ENCODE measurements around the gene RGS18. TPM values are rescaled to one million over a fixed set of nuclear protein-coding genes. Genes with fewer than 3 reads are reported as not detected.

The RGS18 gene
- total and polyA plus RNA-seq, 2 experiments from 2014 or later = not detected

DNA sequence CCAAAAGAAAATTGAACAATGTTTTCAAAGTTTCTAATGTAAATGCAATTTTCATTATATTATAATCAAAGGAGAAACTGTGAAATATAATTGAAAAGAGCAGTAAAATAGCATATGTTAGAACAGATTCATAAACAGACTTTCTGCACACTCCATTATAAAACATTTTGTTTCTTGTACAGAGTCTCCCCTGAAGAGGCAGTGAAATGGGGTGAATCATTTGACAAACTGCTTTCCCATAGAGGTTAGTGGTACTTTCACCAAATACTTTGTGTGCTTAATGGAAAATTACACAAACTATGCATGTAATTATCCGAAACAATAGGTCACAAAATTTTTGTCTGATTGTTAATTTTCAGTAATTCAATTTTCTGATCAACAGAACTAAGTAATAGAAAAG is 1.9 kb downstream of the RGS18 start:
- ATAC-seq (no peak), DNase-seq (ENCODE audit: low spot score) (no peak)
- no peak overlapping the region for H3K4me2 ChIP-seq
- no peaks in the 10 kb centered on the region for H3K79me2 ChIP-seq (replicated peaks; ENCODE audit: insufficient read depth)
- Mint-ChIP-seq H3K27ac (no peak overlapping the region), H3K27me3 (ENCODE audit: insufficient read depth, low read depth, poor library complexity) (peaks cover 2% of the 10 kb centered on the region), H3K4me3 (no peak overlapping the region), H3K36me3 (ENCODE audit: low read depth) (peaks cover 6% of the 10 kb centered on the region; the same call in 2 of the 3 replicates), H3K9me3 (peaks cover 9% of the 10 kb centered on the region), H3K4me1 (no peaks in the 10 kb centered on the region)
- no peaks in the 10 kb centered on the region for H3K4me1 ChIP-seq (ENCODE audit: insufficient read depth)
- no peak overlapping the region for H3K27ac ChIP-seq (ENCODE audit: low read depth)
- H3K36me3 ChIP-seq (ENCODE audit: insufficient read depth) = no peaks in the 10 kb centered on the region
- H2AFZ ChIP-seq = no peak overlapping the region
- no peaks in the 10 kb centered on the region for H3F3A ChIP-seq (replicated peaks; ENCODE audit: low read depth)
- H4K20me1 ChIP-seq (replicated peaks; ENCODE audit: insufficient read depth) = no peaks in the 10 kb centered on the region
- no peaks in the 10 kb centered on the region for H3K27me3 ChIP-seq (ENCODE audit: insufficient read depth)
- no peak for TF ChIP-seq ZNF114 (CRISPR knock-in tag; IDR thresholded peaks at IDR 0.05)
- TF ChIP-seq STAT1 (IDR thresholded peaks at IDR 0.05; ENCODE audit: unreplicated experiment) = no peak
- no peak for TF ChIP-seq POLR2AphosphoS5 (IDR thresholded peaks at IDR 0.05; ENCODE audit: low read depth)
- TF ChIP-seq CREB1 (CRISPR knock-in tag; IDR thresholded peaks at IDR 0.05; ENCODE audit: low read depth) = no peak
- TF ChIP-seq NANOG (IDR thresholded peaks at IDR 0.05; ENCODE audit: borderline replicate concordance) = no peak
- no peak for TF ChIP-seq JUNB (IDR thresholded peaks at IDR 0.05; ENCODE audit: unreplicated experiment)
- no peak for TF ChIP-seq ZNF331 (CRISPR knock-in tag; IDR thresholded peaks at IDR 0.05; ENCODE audit: low read depth)
- TF ChIP-seq, protein P1, sequence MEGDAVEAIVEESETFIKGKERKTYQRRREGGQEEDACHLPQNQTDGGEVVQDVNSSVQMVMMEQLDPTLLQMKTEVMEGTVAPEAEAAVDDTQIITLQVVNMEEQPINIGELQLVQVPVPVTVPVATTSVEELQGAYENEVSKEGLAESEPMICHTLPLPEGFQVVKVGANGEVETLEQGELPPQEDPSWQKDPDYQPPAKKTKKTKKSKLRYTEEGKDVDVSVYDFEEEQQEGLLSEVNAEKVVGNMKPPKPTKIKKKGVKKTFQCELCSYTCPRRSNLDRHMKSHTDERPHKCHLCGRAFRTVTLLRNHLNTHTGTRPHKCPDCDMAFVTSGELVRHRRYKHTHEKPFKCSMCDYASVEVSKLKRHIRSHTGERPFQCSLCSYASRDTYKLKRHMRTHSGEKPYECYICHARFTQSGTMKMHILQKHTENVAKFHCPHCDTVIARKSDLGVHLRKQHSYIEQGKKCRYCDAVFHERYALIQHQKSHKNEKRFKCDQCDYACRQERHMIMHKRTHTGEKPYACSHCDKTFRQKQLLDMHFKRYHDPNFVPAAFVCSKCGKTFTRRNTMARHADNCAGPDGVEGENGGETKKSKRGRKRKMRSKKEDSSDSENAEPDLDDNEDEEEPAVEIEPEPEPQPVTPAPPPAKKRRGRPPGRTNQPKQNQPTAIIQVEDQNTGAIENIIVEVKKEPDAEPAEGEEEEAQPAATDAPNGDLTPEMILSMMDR (conservative IDR thresholded peaks at IDR 0.05; ENCODE audit: low read depth in 2 of 2) = no peak
- TF ChIP-seq, protein P2, sequence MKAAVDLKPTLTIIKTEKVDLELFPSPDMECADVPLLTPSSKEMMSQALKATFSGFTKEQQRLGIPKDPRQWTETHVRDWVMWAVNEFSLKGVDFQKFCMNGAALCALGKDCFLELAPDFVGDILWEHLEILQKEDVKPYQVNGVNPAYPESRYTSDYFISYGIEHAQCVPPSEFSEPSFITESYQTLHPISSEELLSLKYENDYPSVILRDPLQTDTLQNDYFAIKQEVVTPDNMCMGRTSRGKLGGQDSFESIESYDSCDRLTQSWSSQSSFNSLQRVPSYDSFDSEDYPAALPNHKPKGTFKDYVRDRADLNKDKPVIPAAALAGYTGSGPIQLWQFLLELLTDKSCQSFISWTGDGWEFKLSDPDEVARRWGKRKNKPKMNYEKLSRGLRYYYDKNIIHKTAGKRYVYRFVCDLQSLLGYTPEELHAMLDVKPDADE (IDR thresholded peaks at IDR 0.05) = no peak
- TF ChIP-seq, protein P3, sequence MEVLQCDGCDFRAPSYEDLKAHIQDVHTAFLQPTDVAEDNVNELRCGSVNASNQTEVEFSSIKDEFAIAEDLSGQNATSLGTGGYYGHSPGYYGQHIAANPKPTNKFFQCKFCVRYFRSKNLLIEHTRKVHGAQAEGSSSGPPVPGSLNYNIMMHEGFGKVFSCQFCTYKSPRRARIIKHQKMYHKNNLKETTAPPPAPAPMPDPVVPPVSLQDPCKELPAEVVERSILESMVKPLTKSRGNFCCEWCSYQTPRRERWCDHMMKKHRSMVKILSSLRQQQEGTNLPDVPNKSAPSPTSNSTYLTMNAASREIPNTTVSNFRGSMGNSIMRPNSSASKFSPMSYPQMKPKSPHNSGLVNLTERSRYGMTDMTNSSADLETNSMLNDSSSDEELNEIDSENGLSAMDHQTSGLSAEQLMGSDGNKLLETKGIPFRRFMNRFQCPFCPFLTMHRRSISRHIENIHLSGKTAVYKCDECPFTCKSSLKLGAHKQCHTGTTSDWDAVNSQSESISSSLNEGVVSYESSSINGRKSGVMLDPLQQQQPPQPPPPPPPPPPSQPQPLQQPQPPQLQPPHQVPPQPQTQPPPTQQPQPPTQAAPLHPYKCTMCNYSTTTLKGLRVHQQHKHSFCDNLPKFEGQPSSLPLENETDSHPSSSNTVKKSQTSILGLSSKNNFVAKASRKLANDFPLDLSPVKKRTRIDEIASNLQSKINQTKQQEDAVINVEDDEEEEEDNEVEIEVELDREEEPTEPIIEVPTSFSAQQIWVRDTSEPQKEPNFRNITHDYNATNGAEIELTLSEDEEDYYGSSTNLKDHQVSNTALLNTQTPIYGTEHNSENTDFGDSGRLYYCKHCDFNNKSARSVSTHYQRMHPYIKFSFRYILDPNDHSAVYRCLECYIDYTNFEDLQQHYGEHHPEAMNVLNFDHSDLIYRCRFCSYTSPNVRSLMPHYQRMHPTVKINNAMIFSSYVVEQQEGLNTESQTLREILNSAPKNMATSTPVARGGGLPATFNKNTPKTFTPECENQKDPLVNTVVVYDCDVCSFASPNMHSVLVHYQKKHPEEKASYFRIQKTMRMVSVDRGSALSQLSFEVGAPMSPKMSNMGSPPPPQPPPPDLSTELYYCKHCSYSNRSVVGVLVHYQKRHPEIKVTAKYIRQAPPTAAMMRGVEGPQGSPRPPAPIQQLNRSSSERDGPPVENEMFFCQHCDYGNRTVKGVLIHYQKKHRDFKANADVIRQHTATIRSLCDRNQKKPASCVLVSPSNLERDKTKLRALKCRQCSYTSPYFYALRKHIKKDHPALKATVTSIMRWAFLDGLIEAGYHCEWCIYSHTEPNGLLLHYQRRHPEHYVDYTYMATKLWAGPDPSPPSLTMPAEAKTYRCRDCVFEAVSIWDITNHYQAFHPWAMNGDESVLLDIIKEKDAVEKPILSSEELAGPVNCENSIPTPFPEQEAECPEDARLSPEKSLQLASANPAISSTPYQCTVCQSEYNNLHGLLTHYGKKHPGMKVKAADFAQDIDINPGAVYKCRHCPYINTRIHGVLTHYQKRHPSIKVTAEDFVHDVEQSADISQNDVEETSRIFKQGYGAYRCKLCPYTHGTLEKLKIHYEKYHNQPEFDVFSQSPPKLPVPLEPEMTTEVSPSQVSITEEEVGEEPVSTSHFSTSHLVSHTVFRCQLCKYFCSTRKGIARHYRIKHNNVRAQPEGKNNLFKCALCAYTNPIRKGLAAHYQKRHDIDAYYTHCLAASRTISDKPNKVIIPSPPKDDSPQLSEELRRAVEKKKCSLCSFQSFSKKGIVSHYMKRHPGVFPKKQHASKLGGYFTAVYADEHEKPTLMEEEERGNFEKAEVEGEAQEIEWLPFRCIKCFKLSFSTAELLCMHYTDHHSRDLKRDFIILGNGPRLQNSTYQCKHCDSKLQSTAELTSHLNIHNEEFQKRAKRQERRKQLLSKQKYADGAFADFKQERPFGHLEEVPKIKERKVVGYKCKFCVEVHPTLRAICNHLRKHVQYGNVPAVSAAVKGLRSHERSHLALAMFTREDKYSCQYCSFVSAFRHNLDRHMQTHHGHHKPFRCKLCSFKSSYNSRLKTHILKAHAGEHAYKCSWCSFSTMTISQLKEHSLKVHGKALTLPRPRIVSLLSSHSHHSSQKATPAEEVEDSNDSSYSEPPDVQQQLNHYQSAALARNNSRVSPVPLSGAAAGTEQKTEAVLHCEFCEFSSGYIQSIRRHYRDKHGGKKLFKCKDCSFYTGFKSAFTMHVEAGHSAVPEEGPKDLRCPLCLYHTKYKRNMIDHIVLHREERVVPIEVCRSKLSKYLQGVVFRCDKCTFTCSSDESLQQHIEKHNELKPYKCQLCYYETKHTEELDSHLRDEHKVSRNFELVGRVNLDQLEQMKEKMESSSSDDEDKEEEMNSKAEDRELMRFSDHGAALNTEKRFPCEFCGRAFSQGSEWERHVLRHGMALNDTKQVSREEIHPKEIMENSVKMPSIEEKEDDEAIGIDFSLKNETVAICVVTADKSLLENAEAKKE (CRISPR knock-in tag; IDR thresholded peaks at IDR 0.05) = no peak
- TF ChIP-seq, protein P4, sequence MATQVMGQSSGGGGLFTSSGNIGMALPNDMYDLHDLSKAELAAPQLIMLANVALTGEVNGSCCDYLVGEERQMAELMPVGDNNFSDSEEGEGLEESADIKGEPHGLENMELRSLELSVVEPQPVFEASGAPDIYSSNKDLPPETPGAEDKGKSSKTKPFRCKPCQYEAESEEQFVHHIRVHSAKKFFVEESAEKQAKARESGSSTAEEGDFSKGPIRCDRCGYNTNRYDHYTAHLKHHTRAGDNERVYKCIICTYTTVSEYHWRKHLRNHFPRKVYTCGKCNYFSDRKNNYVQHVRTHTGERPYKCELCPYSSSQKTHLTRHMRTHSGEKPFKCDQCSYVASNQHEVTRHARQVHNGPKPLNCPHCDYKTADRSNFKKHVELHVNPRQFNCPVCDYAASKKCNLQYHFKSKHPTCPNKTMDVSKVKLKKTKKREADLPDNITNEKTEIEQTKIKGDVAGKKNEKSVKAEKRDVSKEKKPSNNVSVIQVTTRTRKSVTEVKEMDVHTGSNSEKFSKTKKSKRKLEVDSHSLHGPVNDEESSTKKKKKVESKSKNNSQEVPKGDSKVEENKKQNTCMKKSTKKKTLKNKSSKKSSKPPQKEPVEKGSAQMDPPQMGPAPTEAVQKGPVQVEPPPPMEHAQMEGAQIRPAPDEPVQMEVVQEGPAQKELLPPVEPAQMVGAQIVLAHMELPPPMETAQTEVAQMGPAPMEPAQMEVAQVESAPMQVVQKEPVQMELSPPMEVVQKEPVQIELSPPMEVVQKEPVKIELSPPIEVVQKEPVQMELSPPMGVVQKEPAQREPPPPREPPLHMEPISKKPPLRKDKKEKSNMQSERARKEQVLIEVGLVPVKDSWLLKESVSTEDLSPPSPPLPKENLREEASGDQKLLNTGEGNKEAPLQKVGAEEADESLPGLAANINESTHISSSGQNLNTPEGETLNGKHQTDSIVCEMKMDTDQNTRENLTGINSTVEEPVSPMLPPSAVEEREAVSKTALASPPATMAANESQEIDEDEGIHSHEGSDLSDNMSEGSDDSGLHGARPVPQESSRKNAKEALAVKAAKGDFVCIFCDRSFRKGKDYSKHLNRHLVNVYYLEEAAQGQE (IDR thresholded peaks at IDR 0.05; ENCODE audit: unreplicated experiment) = no peak
- no peak for TF ChIP-seq EZH2phosphoT487 (IDR thresholded peaks at IDR 0.05; ENCODE audit: unreplicated experiment)
- no peak for TF ChIP-seq EZH2 (IDR thresholded peaks at IDR 0.05; ENCODE audit: low read depth, unreplicated experiment)
- no peaks in the 10 kb centered on the region for H3K9me2 ChIP-seq (ENCODE audit: insufficient read depth)
- H3K4me3 ChIP-seq = no peak overlapping the region
